ENCODE results near the gene TMC5.
A peak's percentile ranks its signal among the peaks of the same experiment; 100 is the strongest.
"Not testable (repeated sequence)": the region's sequence is repeated elsewhere in the genome, so short reads cannot be mapped to it uniquely, and the experiment has no call there.

TMC5 gene

GRCh38 chr16:19406891-19407491 is 10.7 kb upstream of the TMC5 start:
- no peak for DNase-seq

GRCh38 chr16:19410435-19411171 is 7.1 kb upstream of the TMC5 start:
- peak; percentile 34 for DNase-seq

GRCh38 chr16:19411298-19411697 is 6.4 kb upstream of the TMC5 start:
- no peak for DNase-seq

GRCh38 chr16:19412055-19412454 is 5.6 kb upstream of the TMC5 start:
- DNase-seq: not testable (repeated sequence)

- DNase-seq: no peak
These were observed 2.2 kb upstream of the TMC5 start for GRCh38 chr16:19415461-19415860.

GRCh38 chr16:19415918-19416317 is 1.8 kb upstream of the TMC5 start:
- no peak for DNase-seq

- DNase-seq: no peak
These were observed 517 bp downstream of the TMC5 start for GRCh38 chr16:19418200-19418599.

- no peak for DNase-seq
These were observed 2.0 kb downstream of the TMC5 start for GRCh38 chr16:19419698-19420075.

- DNase-seq: no peak
These were observed 6.8 kb downstream of the TMC5 start for GRCh38 chr16:19424478-19424877.

GRCh38 chr16:19430345-19430744 is 12.7 kb downstream of the TMC5 start:
- no peak for DNase-seq

GRCh38 chr16:19431636-19432340 is 14.1 kb downstream of the TMC5 start:
- no peak for DNase-seq

- DNase-seq: no peak
These were observed 14.7 kb downstream of the TMC5 start for GRCh38 chr16:19432429-19432828.

GRCh38 chr16:19434584-19434983 is 16.9 kb downstream of the TMC5 start:
- no peak for DNase-seq

GRCh38 chr16:19436540-19436939 is 18.9 kb downstream of the TMC5 start:
- DNase-seq: peak; percentile 5

GRCh38 chr16:19437280-19437679 is 19.6 kb downstream of the TMC5 start:
- DNase-seq: peak; percentile 3

- DNase-seq: no peak
These were observed 21.1 kb downstream of the TMC5 start for GRCh38 chr16:19438739-19439138.

- DNase-seq: no peak
These were observed 21.8 kb downstream of the TMC5 start for GRCh38 chr16:19439483-19439882.

GRCh38 chr16:19443659-19444058 is 26.0 kb downstream of the TMC5 start:
- DNase-seq: no peak

GRCh38 chr16:19446300-19446846 is 28.7 kb downstream of the TMC5 start:
- no peak for DNase-seq

GRCh38 chr16:19446886-19447285 is 29.2 kb downstream of the TMC5 start:
- no peak for DNase-seq

- DNase-seq: no peak
These were observed 32.5 kb downstream of the TMC5 start for GRCh38 chr16:19450186-19450585.

GRCh38 chr16:19458722-19459379 is 41.2 kb downstream of the TMC5 start:
- DNase-seq: no peak

GRCh38 chr16:19460397-19460796 is 42.7 kb downstream of the TMC5 start:
- no peak for DNase-seq
